ENCODE measurements around the gene FLOT2.

GRCh38 chr17:28854457-28855335 lies 42.8 kb downstream of the FLOT2 start, which contains the start of gene ERAL1:
- TF ChIP-seq, protein P1, sequence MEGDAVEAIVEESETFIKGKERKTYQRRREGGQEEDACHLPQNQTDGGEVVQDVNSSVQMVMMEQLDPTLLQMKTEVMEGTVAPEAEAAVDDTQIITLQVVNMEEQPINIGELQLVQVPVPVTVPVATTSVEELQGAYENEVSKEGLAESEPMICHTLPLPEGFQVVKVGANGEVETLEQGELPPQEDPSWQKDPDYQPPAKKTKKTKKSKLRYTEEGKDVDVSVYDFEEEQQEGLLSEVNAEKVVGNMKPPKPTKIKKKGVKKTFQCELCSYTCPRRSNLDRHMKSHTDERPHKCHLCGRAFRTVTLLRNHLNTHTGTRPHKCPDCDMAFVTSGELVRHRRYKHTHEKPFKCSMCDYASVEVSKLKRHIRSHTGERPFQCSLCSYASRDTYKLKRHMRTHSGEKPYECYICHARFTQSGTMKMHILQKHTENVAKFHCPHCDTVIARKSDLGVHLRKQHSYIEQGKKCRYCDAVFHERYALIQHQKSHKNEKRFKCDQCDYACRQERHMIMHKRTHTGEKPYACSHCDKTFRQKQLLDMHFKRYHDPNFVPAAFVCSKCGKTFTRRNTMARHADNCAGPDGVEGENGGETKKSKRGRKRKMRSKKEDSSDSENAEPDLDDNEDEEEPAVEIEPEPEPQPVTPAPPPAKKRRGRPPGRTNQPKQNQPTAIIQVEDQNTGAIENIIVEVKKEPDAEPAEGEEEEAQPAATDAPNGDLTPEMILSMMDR (conservative IDR thresholded peaks at IDR 0.05 in 1 of 2, IDR thresholded peaks at IDR 0.05 in 1 of 2; ENCODE audit: low read depth in 1 of 2, low read length in 2 of 2) = peak in 1 of 2 donors; percentile 1
- no peak for TF ChIP-seq EZH2 (IDR thresholded peaks at IDR 0.05; ENCODE audit: low read length, missing control alignments)

Data from fibroblast of lung (primary cell).